ENCODE results near the gene SRCAP.

The SRCAP gene

DNA sequence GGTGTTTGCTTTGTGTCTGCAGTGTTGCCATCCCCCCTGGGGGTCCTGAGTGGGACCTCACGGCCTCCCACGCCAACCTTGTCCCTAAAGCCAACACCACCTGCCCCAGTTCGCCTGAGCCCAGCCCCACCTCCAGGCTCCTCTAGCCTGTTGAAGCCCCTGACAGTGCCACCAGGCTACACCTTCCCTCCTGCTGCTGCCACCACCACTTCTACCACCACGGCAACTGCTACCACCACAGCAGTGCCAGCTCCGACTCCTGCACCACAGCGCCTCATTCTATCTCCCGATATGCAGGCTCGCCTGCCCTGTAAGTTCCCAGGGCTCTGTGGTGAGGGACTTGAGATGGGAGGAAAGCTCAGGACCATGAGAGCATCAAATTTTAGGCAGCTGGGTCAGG lies 22.2 kb downstream of the SRCAP start:
- TF ChIP-seq TAF1 (IDR thresholded peaks at IDR 0.05; ENCODE audit: borderline replicate concordance, insufficient read depth, low read length) (no peak), POLR2AphosphoS5 (IDR thresholded peaks at IDR 0.05; ENCODE audit: low read depth, low read length) (no peak), FOXP2 (optimal IDR thresholded peaks at IDR 0.05; ENCODE audit: borderline replicate concordance, extremely low read depth, extremely low read length, insufficient read depth) (no peak), SIN3A (IDR thresholded peaks at IDR 0.05; ENCODE audit: borderline replicate concordance, insufficient read depth, low read length) (no peak)
- TF ChIP-seq, protein P1, sequence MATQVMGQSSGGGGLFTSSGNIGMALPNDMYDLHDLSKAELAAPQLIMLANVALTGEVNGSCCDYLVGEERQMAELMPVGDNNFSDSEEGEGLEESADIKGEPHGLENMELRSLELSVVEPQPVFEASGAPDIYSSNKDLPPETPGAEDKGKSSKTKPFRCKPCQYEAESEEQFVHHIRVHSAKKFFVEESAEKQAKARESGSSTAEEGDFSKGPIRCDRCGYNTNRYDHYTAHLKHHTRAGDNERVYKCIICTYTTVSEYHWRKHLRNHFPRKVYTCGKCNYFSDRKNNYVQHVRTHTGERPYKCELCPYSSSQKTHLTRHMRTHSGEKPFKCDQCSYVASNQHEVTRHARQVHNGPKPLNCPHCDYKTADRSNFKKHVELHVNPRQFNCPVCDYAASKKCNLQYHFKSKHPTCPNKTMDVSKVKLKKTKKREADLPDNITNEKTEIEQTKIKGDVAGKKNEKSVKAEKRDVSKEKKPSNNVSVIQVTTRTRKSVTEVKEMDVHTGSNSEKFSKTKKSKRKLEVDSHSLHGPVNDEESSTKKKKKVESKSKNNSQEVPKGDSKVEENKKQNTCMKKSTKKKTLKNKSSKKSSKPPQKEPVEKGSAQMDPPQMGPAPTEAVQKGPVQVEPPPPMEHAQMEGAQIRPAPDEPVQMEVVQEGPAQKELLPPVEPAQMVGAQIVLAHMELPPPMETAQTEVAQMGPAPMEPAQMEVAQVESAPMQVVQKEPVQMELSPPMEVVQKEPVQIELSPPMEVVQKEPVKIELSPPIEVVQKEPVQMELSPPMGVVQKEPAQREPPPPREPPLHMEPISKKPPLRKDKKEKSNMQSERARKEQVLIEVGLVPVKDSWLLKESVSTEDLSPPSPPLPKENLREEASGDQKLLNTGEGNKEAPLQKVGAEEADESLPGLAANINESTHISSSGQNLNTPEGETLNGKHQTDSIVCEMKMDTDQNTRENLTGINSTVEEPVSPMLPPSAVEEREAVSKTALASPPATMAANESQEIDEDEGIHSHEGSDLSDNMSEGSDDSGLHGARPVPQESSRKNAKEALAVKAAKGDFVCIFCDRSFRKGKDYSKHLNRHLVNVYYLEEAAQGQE (IDR thresholded peaks at IDR 0.05; ENCODE audit: insufficient read depth in 1 of 2, low read depth in 2 of 2, low read length in 2 of 2) = no peak

- no peak for TF ChIP-seq SIN3A (IDR thresholded peaks at IDR 0.05; ENCODE audit: borderline replicate concordance, insufficient read depth, low read length)
- TF ChIP-seq TAF1 (IDR thresholded peaks at IDR 0.05; ENCODE audit: borderline replicate concordance, insufficient read depth, low read length) = no peak
- no peak for TF ChIP-seq FOXP2 (optimal IDR thresholded peaks at IDR 0.05; ENCODE audit: borderline replicate concordance, extremely low read depth, extremely low read length, insufficient read depth)
- no peak for TF ChIP-seq POLR2AphosphoS5 (IDR thresholded peaks at IDR 0.05; ENCODE audit: low read depth, low read length)
- TF ChIP-seq, protein P1 (IDR thresholded peaks at IDR 0.05; ENCODE audit: insufficient read depth in 1 of 2, low read depth in 2 of 2, low read length in 2 of 2) = no peak
These were observed 22.6 kb downstream of the SRCAP start for GRCh38 chr16:30721606-30722005.

- TF ChIP-seq FOXP2 (optimal IDR thresholded peaks at IDR 0.05; ENCODE audit: borderline replicate concordance, extremely low read depth, extremely low read length, insufficient read depth) (no peak), SIN3A (IDR thresholded peaks at IDR 0.05; ENCODE audit: borderline replicate concordance, insufficient read depth, low read length) (no peak), TAF1 (IDR thresholded peaks at IDR 0.05; ENCODE audit: borderline replicate concordance, insufficient read depth, low read length) (no peak)
- TF ChIP-seq, protein P1 (IDR thresholded peaks at IDR 0.05; ENCODE audit: insufficient read depth in 1 of 2, low read depth in 2 of 2, low read length in 2 of 2) = no peak
These were observed 23.5 kb downstream of the SRCAP start for GRCh38 chr16:30722443-30722842.

DNA sequence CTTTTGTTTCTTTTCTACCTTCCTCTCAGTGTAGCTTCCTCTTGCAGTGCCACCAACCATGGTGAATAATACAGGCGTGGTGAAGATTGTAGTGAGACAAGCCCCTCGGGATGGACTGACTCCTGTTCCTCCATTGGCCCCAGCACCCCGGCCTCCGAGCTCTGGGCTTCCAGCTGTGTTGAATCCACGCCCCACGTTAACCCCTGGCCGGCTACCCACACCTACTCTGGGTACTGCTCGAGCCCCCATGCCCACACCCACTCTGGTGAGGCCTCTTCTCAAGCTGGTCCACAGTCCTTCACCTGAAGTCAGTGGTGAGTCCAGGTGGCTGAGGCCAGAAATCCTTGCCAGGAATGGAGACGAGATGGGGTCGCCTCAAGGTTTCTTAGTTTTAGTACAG lies 23.9 kb downstream of the SRCAP start:
- no peak for TF ChIP-seq TAF1 (IDR thresholded peaks at IDR 0.05; ENCODE audit: borderline replicate concordance, insufficient read depth, low read length)
- no peak for TF ChIP-seq SIN3A (IDR thresholded peaks at IDR 0.05; ENCODE audit: borderline replicate concordance, insufficient read depth, low read length)
- TF ChIP-seq POLR2AphosphoS5 (IDR thresholded peaks at IDR 0.05; ENCODE audit: low read depth, low read length) = no peak
- no peak for TF ChIP-seq FOXP2 (optimal IDR thresholded peaks at IDR 0.05; ENCODE audit: borderline replicate concordance, extremely low read depth, extremely low read length, insufficient read depth)
- TF ChIP-seq, protein P1 (IDR thresholded peaks at IDR 0.05; ENCODE audit: insufficient read depth in 1 of 2, low read depth in 2 of 2, low read length in 2 of 2) = no peak
